Stimulated activated CD8-positive, alpha-beta memory T cell treated with anti-CD3 and anti-CD28 coated beads, Interleukin-12 subunit alpha, Interleukin-12 subunit beta, amount 100 ng/mL, for 4 hours (primary cell): ENCODE data around the gene ENDOD1.

ENCODE experiments used
- DNase-seq: peaks from one replicate; pipeline ENCODE4 v3.0.0-alpha.2; 2020; ENCODE audit warnings: low read depth

ENDOD1 gene

DNA sequence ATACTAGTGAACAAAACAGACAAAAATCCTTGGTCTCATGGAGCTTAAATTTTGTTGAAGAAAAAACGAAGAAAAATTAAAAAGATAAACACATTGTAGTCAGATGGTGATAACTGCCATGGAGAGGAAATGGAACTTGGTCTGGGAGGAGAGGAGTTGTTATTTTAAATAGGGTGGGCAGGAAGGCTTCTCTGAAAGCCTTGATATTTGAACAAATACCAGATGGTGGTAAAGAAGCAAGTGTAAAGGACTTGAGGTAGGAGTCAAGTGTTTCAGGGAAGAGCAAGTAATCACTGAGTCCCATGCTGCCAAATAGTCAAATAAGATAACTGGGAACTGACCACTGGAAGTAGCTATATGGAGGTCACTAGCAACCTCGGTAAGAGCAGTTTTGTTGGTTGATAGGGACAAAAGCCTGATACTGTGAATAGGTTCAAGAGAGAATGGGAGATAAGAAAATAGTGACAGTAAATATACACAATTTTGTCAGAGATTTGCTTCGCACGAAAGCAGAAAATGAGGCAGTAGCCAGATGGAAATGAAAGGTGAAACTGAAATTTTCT lies 86.3 kb downstream of the ENDOD1 start:
- DNase-seq = no peak
